OCI-M1 (cell line): ENCODE data around the gene TMEM121.

Experiments
- DNase-seq: peaks from one replicate; lab custom pipeline; 2025; lab: John Stamatoyannopoulos, UW

The TMEM121 gene

DNA sequence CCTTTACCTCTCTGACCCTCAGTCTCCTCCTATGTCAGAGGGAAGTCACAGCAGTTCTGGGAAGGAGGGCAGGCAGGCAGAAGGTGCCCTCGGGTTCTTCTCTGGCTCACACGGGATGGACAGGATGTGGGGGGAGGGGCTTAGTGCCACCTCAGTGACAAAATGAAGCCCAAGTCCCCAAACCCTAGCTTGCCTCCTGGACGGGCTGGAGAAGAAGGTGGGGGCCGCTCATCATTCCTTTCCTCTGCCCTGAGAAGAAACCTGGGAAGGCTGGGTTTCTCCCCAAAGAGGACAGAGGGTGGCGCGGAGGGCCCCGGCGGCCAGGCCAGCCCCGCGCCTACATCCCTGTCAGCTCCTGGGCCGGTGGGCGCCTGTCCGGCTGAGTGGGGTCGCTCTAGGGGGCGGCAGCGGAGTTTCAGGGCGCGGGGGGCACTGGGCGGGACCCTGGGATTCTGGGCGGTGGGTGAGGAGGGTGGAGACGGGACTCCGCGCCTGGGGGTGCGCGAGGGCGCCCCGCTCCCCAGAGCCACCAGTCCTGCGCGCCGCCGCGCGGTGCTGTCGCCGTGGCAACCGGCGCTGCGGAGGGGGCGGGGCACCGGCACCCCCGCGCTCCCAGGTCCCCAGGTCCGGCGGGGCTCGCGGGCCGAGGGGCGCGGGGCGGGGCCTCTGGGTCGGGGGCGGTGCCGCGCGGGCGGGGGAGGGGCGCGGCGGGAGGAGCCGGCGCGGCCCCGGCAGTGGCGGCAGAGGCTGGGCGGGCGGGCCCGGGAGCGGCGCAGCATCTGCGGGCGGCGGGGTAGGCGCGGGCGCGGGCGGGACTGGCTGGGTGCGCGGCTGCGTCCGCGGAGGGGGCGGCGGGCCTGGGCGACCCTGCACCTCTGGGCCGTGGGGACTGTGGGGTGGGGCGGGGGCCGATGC lies at the start of gene TMEM121:
TSS of gene TMEM121 (plus strand) at position 723 of the 915 bp plus-strand sequence. CDS start 2,252 bp downstream, outside the sequence.
- no peak for DNase-seq

DNA sequence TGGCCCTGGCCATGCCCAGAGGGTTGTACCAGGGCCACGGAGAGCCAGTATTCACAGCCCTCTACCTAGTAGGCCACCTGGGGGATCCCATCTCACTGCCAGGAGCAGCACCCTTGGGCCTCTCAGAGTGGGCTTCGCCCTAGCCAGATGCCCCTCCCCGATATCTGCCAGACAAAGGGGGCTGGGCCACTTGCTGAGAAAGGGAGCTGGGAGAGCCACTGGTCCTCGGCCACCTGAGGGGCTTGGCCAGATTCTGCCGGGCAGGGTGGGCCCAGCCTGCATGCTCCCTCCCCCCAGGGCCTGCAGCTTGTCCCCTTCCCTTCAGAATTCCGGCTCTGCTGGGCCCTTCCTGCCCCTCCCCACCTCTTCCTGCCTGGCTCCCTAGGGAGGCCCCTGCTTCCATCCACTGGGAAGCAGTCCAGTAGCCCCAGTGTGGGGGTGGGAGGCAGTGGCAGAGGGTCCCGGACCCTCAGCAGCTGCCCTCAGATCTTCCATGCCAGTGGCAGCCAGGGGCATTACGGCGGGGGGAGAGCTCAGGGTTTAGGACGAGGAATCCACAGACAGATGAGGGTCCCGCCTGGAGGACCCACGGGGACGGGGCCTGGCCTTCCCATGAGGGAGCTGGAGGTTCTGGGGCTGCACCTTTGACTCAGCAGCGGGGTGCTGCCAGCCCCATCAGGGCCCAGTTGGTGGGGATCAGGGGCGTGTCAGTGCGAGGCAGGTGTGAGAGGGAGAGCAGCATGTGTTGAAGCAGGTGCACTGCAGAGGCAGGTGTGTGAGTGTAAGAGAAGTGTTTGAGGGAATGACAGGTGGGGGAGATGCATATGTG lies 49.3 kb upstream of the TMEM121 start:
- no peak for DNase-seq

DNA sequence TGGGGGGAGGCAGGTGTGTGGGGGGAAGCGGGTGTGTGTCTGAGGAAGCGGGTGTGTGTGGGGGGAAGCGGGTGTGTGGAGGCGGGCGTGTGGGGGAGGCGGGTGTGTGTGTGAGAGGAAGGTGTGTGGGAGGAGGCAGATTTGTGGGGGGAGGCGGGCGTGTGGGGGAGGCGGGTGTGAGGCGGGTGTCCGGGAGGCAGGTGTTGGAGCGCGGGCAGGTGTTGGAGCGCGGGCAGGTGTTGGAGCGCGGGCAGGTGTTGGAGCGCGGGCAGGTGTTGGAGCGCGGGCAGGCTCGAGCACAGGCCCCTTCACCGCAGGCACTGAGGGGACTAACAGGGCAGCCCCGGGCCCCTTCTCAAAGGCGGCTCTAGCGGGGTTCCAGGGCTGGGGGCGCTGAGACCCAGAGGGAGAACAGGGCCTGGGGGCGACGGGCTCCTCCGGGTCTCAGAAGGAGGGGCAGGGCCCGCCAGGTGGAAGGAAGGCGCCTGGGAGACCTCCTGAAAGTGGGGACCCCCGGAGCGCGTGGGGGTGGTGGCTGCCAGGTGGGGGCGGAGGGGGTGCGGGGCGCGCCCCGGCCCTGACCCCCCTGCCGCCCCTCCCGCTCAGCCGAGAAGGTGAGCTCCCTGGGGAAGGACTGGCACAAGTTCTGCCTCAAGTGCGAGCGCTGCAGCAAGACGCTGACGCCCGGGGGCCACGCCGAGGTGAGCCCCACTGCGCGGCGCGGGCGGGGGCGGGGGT lies 48.6 kb upstream of the TMEM121 start:
- no peak for DNase-seq

DNA sequence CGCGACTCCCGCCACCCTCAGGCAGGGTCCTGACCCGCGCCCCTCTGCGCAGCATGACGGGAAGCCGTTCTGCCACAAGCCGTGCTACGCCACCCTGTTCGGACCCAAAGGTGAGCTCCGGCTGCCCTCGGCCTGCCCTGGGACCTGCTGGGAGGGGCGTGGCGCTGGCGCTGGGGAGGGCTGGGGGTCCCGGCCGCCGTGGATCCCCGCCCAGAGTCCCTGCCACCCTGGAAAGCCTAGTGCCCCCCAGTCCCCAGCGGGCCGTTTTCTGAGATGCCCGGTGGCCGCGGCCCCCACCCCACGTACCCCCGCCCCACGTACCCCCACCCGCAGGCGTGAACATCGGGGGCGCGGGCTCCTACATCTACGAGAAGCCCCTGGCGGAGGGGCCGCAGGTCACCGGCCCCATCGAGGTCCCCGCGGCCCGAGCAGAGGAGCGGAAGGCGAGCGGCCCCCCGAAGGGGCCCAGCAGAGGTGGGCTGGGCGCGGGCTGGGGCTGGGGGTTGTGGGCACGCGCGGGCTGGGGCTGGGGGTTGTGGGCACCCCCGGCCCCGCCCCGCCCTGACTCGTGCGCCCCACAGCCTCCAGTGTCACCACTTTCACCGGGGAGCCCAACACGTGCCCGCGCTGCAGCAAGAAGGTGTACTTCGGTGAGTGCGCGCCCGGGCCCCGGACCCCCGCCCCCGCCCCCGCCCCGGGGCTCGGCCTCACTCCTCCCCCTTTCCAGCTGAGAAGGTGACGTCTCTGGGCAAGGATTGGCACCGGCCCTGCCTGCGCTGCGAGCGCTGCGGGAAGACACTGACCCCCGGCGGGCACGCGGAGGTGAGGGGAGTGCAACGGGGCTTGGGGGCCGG lies 47.8 kb upstream of the TMEM121 start:
- DNase-seq: no peak

DNA sequence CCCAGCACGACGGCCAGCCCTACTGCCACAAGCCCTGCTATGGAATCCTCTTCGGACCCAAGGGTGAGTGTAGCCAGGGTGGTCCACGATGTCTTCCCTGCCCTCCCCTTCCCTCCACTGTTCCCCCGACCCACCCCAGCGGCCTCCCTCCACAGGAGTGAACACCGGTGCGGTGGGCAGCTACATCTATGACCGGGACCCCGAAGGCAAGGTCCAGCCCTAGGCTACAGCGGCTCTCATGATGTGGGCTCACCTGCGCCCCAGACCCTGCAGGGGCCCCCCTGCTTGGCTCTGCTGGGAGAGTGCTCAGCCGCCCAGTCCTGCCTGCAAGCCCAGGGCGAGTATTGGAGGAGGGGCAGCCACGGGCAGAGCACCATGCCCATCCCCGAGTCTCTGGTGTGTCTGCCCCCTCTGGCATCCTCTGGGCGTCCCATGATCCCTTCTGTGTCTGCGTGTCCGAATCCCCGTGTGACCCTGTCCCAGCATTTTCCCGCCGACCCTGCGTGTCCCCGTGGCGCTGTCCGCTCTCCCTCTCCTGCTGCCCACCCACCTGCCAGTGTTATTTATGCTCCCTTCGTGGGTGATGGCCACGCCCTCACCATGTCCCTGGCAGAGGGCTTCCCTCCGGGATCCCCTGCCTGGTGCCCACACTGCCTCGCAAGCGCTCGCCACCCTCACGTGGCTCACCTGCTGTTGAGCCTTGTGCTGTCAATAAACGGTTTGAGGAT lies 46.8 kb upstream of the TMEM121 start:
- DNase-seq: no peak

DNA sequence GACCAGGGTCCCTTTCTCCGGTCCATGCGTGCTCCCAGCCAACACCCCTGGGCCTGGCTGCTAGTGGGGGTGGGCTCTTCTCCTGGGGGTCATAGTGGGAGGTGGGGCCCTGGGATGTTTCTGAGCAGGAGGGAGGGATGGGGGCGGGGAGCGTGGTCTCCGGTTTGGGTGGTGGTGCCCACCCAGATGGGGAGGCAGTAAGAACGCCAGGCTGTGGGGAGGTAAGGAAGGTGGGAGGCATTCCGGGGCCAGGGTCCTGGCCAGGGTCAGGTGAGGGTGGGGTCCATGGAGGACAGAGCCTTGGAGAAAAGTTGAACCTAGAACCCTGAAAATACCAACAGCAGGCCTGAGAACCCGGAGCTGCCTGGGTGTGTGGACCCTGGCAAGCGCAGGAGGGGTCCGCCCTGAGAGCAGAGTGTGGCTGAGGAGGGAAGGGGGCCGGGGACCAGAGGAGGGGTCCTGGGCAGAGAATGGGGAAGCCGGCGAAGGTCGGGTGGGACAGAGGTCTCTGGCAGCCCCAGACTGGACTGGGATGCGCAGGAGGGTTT lies 46.1 kb upstream of the TMEM121 start:
- DNase-seq: no peak

DNA sequence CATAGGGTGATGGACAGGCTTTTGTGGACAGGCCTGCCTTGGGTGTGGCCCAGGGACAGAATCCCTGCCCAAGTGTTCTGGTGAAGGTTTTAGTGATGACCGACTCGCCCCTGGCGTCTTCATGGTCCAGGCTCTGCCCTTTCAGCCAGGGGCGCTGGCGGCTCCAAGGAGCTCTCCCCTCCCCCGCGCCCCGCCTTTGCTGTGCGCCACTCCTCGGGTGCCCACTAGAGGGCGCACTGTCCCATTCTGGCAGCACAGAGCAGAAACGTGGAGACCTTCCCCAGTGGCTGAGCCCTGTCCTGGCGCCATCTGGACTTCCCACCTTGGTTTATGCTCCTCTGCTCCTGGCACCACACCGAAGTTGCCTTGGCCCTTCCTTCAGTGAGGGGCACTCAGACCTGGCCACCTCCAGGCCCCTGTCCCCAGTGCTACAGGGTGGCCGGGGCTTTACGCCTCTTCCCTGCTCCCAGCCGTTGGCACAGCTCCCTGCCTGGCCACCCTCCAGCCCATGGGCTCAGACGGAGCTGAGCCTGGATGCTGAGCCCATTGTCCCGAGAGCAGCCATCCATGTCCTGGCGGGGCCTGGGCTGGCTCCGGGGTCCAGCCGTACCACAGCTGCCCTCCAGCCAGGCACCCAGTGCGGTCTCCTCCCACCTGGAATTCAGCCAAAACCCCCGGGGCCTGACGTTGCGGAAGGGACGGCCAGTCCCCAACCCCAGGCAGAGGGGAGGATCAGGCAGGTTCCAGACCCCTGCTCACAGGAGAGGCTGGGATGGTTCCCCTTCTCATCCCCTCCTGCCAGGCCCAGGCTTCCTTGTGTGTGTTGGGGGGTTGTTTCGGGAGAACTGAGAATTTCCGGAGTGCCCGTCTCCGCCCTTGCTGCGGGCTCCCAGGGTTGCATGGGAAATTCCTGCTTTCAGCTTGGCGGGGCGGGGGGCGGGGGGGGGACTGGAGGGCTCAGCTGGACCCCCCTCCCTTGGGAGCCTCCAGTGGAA lies 45.3 kb upstream of the TMEM121 start:
- peak; percentile 88 for DNase-seq

DNA sequence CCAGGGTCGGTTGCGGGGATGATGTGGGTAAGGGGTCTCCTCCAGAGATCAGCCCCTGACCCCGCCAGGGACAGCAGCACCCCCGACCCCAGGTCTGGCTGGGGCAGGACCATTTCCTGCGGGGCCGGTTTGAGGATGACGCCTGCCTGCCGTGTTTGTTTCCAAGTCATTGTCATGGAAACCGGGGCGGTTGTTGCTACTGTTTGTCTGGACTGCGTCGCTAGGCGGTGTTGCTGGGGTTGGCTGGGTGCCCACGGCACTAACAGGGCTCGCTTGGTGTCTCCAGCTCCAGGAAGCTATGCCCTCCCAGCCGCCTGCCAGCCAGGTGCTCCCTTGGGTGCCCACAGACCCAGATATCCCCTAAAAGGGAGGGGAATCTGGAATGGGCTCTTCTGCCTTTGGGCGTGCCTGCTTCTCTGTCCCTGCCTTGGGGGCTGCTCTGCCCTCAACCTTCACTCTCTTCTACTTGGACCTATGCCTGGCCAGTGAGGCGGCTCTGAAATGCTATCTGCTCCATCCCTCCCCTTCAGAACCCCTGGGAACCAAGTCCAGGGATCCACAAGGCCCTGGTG lies 44.4 kb upstream of the TMEM121 start:
- DNase-seq: peak; percentile 85

DNA sequence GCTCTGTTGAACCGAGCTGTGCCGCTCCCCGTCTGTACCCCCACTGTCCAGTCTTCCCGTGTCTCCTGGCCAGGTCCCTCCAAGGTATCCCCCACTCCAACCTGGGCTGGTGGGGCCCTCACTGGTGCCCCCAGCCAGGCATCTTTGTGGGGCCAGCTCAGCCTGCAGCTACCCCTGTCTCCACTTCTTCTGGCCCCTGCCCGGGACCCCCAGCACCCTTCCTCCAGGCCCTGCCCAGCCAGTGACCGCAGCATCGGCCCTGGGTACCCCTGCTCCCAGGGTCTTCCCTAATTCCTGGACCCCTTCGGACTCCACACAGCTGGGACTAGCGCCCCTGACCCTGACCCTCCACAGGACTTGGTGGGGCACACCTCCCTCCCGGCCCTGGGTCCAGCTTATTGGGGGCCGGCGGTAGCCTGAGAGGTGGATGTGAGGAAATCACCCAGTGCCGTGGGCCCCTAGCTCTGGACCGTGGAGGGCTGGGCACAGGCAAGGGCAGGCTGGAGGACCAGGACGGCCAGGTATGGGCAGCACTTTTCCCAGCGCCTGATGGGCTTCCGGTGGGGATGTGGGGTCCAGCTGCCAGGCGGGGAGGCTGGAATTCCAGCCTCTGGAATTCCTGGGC lies 43.8 kb upstream of the TMEM121 start:
- no peak for DNase-seq

DNA sequence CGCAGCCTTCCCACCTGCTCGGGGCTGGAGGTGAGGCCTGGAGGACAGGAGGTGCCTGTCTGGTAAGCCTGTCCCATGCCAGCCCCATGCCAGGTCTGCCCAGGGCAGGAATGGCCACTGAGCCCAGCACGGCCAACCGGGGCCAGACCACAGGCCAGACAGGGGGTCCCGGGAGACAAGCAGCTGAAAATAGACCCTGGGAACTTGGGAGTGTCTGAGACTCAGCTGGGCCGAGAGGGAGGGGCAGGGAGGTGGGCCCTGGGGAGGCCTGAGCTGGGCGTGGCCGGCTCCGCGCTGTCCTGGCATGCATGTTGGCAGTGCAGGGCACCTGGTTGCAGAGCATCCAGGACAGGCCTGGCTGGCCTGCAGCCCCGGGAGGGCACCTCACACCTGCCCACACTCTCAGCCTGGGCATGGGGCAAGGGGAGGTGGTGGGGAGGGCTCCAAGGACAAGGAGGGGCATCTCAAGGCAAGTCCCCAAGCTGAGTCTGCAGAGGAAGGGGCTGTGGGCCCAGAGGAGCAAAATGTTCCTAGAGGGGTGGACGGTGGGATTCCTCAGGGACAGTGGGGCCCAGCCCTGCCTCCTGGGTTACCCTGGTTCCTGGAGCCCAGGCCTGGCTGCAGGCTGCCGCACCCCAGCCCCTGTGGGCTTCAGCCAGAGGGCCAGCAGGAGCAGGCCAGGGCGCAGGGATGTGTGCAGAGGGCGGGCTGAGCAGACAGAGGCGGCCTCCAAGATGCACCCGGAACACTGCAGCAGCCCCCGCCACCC lies 42.9 kb upstream of the TMEM121 start:
- no peak for DNase-seq

DNA sequence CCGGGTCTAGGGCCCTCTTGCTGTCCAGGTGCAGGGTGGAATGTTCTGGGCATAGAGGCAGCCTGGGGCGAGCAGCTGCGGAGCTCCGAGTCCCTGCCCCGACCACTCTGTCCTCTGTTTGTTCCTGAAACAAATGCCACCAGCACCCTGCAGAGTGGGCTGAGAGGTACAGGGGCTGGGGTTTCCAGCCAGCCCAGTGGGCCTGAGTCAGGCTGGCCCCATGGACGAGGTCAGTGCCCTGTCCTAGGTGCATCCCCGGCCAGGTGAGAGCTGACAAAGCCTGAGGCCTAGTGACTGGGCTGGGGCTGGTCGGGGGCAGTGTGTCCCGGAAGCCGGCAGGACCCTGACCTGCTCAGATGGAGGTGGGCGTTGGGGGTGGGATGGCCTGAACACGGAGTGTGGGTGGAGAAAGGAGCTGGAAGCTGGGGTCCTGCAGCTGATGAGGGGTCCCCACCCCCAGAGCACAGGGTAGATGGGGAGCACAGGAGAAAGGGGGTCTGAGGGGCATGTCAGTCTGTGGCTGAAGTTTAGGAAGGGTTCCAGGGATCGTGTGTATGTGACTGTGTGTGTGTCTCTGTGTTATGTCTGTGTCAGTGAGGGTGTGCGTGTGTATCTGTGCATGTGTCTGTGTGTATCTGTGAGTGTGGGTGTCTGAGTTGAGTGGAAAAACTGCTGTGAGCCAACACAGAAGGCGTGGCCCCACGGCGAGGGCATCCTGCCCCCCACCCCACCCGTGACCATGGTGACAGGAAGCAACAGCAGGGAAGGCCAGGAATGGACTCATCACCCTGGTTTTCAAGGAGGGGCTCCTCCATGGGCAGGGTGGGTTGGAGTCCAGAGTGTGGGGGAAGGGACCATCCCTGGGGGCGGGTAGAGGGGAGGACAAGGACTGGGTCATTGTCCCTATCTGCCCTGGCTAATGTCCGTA lies 42.0 kb upstream of the TMEM121 start:
- no peak for DNase-seq

DNA sequence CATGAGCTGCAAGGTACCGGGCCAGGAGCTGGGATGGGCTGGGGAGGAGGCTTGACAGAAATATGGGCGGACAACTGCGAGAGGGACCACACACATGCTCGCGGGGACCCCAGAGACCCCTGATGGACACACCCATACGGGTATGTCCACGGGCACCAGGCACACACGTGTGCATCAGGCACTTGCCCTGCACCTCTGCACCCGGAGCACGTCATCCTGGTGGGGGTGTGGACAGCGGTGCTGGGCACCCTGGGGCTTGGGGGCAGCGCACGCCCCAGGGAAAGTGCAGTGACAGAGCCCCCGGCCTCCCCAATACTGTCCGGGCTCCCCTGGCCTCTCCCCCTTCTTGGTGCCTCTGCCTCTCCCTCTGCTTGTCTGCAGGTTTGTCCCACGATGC lies 41.4 kb upstream of the TMEM121 start:
- DNase-seq: no peak

DNA sequence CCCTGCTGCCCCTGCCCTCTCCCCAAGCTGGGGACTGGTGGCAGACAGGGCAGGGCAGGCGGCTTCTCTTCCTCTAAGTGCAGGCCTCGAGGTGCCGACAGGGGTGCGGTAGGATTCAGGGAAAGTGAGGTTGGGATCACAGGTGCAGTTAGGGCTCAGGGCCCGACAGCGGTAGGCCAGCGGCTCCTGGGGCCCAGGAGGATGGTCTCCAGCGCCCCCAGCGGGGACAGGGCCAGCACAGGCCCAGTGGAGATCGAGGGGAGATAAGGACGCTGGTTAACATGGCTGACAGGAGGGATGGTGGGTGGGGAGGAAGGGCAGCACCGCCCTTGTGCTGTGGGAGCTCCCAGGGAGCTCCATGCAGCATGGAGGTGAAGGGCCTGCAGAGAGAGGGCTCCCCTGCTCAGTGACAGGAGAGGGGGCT lies 40.6 kb upstream of the TMEM121 start:
- DNase-seq: peak; percentile 77

DNA sequence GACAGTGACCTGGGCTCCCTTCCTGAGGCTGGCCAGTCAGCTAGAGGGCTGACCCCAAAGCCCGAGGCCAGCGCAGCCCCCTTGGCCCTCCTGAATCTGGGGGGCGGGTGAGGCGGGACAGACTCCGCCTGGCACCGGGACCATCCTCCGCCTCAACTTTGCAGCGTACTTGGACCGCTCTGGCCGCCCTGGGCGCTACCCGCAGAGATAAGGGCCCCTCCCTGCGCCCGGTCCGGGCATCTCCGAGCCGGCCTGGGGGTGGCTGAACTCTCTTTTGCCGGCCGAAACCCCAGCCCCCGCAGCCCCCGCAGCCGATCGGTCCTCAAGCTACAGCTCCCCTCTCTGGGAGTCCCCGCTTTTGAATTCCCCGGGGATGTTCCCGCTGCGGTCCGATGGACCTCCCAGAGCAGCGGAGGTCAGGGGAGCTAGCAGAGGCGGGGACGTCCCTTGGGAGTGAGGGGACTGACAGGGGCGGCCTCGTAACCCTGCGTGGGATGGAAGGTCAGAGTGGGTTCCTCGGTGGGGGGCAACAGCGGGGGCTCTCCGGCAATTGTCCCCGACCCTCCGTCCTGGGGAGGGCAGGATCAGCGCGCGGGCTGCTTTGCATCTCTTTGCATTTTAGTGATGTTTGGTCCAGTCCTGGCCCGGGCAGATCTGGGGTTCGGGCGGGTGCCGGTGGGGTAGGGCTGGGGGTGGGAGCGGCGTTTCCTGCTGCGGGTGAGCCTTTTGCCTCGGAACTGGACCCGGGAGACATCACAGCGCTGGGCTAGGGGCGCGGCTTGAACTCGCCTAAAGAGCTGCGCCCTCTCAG lies 40.0 kb upstream of the TMEM121 start, which contains the start of gene CRIP1:
TSS of gene CRIP1 (plus strand) at position 724 of the 811 bp plus-strand sequence. CDS start 374 bp downstream, outside the sequence.
- no peak for DNase-seq

DNA sequence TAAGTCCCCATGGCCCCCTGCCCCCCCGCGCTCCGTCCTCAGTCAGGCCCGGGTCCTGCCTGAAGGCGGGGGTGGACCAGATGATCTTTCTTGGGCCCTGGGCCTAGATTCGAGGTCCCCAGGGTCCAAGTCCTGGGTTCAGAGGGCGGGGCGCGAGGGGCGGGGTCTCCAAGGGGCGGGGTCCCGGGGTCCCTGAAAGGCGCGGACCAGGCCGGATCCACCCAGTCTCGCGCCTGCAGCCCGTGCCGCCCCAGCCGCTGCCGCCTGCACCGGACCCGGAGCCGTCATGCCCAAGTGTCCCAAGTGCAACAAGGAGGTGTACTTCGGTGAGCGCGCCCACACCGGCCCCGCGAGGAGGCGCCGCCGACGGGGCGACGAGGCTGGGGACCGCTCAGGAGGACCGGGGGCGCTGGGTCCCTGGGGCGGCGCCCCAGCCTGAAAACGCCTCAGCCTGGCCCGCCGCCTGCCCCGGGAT lies 39.4 kb upstream of the TMEM121 start:
- DNase-seq: no peak
